Measurements from ENCODE around the gene AP3S2.

DNA sequence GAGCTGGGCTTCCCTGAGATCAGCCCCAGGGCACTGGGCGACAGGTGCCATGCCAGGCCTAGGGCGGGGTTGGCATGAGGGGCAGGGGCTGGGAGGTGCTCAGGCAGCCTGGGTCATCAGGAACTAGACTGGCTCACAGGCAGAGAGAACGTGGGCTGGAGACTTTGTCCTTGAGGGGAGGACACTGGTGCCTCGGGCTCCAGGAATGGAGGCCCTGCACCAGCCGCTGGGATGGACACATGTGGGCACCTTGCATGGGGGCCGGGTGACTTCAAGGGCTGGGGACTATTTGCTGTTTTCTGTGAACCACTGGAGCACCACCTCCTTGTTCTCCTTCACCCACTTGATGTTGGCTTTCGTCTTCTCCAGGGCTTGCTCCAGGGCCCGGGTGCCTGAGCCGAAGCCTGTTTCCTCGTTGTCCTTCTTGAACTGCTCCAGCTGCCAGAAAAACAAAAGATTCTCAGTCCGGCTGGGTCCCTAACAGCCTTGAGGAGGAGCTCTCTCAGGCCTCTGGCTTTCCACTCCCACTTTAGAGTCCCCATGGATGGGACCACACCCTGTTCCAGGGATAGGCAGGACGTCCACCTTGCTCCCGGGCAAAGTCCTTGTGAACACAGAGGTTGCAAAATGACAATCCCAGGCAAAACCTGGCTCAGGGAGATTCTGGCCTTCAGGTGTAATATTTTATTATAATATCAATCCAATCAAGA is 108.6 kb downstream of the AP3S2 start:
- TF ChIP-seq YY1 (IDR thresholded peaks at IDR 0.05; ENCODE audit: insufficient read depth, insufficient read length), result no peak
- TF ChIP-seq ZNF274 (IDR thresholded peaks at IDR 0.05; ENCODE audit: low read depth, low read length), result no peak

Measured in NT2/D1 (cell line).